ENCODE measurements around the gene ZFYVE26.

DNA sequence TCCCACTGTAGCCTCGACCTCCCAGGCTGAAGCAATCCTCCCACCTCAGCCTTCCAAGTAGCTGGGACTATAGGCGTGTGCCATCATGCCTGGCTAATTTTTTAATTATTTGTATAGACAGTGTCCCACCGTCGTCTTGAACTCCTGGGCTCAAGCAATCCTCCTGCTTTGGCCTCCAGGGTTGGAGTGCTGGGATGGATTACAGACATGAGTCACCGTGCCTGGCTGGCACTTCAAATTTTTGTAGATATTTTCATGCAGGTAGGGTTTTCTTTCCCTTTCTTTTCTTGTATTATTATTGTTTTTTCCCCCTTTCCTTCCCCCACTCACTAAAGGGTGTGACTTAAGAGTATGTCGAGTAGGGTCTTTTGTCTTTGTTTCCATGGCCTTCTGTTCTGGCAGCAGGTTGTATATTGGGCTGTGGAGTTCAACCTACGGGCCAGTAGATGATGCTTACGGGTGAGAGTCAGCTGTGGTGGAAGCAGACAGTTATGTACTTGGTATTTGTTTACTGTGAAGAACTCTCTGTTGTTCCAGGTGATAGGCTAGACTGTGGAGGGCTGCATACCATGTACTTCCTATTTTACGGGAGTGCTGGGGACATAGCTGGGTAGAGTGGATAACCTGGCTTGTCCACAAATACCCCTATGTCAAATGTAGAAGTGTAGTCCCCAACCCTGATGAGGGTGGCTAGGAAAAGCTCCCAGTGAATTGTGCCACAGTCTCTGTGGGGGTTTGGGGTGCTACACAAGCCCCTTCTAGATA lies 33.9 kb upstream of the ZFYVE26 start:
- TF ChIP-seq CTCF (IDR thresholded peaks at IDR 0.05) (no peak), POLR2A (IDR thresholded peaks at IDR 0.05) (no peak)
